ENCODE measurements around the gene ZCCHC8.

The ZCCHC8 gene

GRCh38 chr12:122523846-122524718 is 23.4 kb upstream of the ZCCHC8 start:
- Histone ChIP-seq H3K4ac (ENCODE audit: low read length) (no peak overlapping the region), H2BK15ac (ENCODE audit: low read length) (no peak overlapping the region), H3K18ac (ENCODE audit: low read length) (no peak overlapping the region), H3K14ac (ENCODE audit: low read length) (no peak overlapping the region), H3K4me2 (ENCODE audit: insufficient read depth, low read length, poor library complexity, severe bottlenecking) (no peak overlapping the region), H3K9ac (ENCODE audit: low read depth, low read length, poor library complexity) (no peak overlapping the region), H3K36me3 (replicated peaks in 1 of 2; ENCODE audit: control insufficient read depth in 2 of 2, insufficient read depth in 2 of 2, low read length in 2 of 2) (peaks cover 12 to 69% of the 10 kb centered on the region in 2 donors), H4K91ac (ENCODE audit: low read depth, low read length, poor library complexity) (no peak overlapping the region), H2AK5ac (ENCODE audit: low read depth, low read length) (no peak overlapping the region), H3K27ac (replicated peaks; ENCODE audit: low read length) (no peak overlapping the region), H3K23ac (ENCODE audit: low read depth, low read length, poor library complexity) (no peak overlapping the region), H2AFZ (ENCODE audit: low read length) (no peak overlapping the region), H3K9me3 (replicated peaks in 1 of 2; ENCODE audit: control insufficient read depth in 2 of 2, insufficient read depth in 1 of 2, low read depth in 1 of 2, low read length in 2 of 2) (no peaks in the 10 kb centered on the region), H2BK120ac (ENCODE audit: low read depth, low read length) (no peak overlapping the region), H3K4me1 (ENCODE audit: control insufficient read depth in 2 of 2, insufficient read depth in 1 of 2, low read depth in 1 of 2, low read length in 2 of 2) (peaks cover 3 to 17% of the 10 kb centered on the region in 2 donors), H4K8ac (ENCODE audit: low read depth, low read length) (no peak overlapping the region), H3K27me3 (ENCODE audit: control insufficient read depth in 3 of 3, insufficient read depth in 3 of 3, low read depth in 1 of 3, low read length in 3 of 3) (no peaks in the 10 kb centered on the region), H2BK5ac (ENCODE audit: low read length) (no peak overlapping the region), H2BK12ac (ENCODE audit: low read length) (no peak overlapping the region), H3K4me3 (ENCODE audit: low read length in 2 of 2) (peak overlapping the region in 1 of 2 donors; percentile 54), H3K79me1 (ENCODE audit: low read depth, low read length) (no peaks in the 10 kb centered on the region)
- DNase-seq (ENCODE audit: low spot score): no peak
- no CpG with 5 or more reads among the region's 8 CpGs for WGBS, 2 donors (ENCODE audit: extremely low coverage in 2 of 2, insufficient read length in 2 of 2, insufficient replicate concordance in 1 of 2)

GRCh38 chr12:122523280-122523679 is 22.5 kb upstream of the ZCCHC8 start:
- H4K8ac ChIP-seq (ENCODE audit: low read depth, low read length): no peak overlapping the region
- H3K9ac ChIP-seq (ENCODE audit: low read depth, low read length, poor library complexity): peak overlapping the region; percentile 47
- H2BK15ac ChIP-seq (ENCODE audit: low read length): no peak overlapping the region
- H2BK12ac ChIP-seq (ENCODE audit: low read length): no peak overlapping the region
- no CpG with 5 or more reads among the region's 8 CpGs for WGBS, 2 donors (ENCODE audit: extremely low coverage in 2 of 2, insufficient read length in 2 of 2, insufficient replicate concordance in 1 of 2)
- no peak overlapping the region for H2AK5ac ChIP-seq (ENCODE audit: low read depth, low read length)
- no peak overlapping the region for H2BK5ac ChIP-seq (ENCODE audit: low read length)
- no peak overlapping the region for H3K27ac ChIP-seq (replicated peaks; ENCODE audit: low read length)
- H3K4ac ChIP-seq (ENCODE audit: low read length): no peak overlapping the region
- H3K18ac ChIP-seq (ENCODE audit: low read length): no peak overlapping the region
- DNase-seq (ENCODE audit: low spot score): no peak
- no peaks in the 10 kb centered on the region for H3K79me1 ChIP-seq (ENCODE audit: low read depth, low read length)
- H3K14ac ChIP-seq (ENCODE audit: low read length): no peak overlapping the region
- H3K36me3 ChIP-seq (replicated peaks in 1 of 2; ENCODE audit: control insufficient read depth in 2 of 2, insufficient read depth in 2 of 2, low read length in 2 of 2): peaks cover 15 to 69% of the 10 kb centered on the region in 2 donors
- H3K4me1 ChIP-seq (ENCODE audit: control insufficient read depth in 2 of 2, insufficient read depth in 1 of 2, low read depth in 1 of 2, low read length in 2 of 2): peaks cover 3 to 17% of the 10 kb centered on the region in 2 donors
- H3K4me3 ChIP-seq (ENCODE audit: low read length in 2 of 2): no peak overlapping the region
- no peak overlapping the region for H4K91ac ChIP-seq (ENCODE audit: low read depth, low read length, poor library complexity)
- no peaks in the 10 kb centered on the region for H3K9me3 ChIP-seq (replicated peaks in 1 of 2; ENCODE audit: control insufficient read depth in 2 of 2, insufficient read depth in 1 of 2, low read depth in 1 of 2, low read length in 2 of 2)
- H3K23ac ChIP-seq (ENCODE audit: low read depth, low read length, poor library complexity): no peak overlapping the region
- no peak overlapping the region for H3K4me2 ChIP-seq (ENCODE audit: insufficient read depth, low read length, poor library complexity, severe bottlenecking)
- no peaks in the 10 kb centered on the region for H3K27me3 ChIP-seq (ENCODE audit: control insufficient read depth in 3 of 3, insufficient read depth in 3 of 3, low read depth in 1 of 3, low read length in 3 of 3)
- H2AFZ ChIP-seq (ENCODE audit: low read length): no peak overlapping the region
- H2BK120ac ChIP-seq (ENCODE audit: low read depth, low read length): no peak overlapping the region

- Histone ChIP-seq H3K14ac (ENCODE audit: low read length) (no peak overlapping the region), H3K27me3 (ENCODE audit: control insufficient read depth in 3 of 3, insufficient read depth in 3 of 3, low read depth in 1 of 3, low read length in 3 of 3) (no peaks in the 10 kb centered on the region), H3K18ac (ENCODE audit: low read length) (no peak overlapping the region), H2AK5ac (ENCODE audit: low read depth, low read length) (no peak overlapping the region), H2BK15ac (ENCODE audit: low read length) (no peak overlapping the region), H3K9ac (ENCODE audit: low read depth, low read length, poor library complexity) (no peak overlapping the region), H4K91ac (ENCODE audit: low read depth, low read length, poor library complexity) (no peak overlapping the region), H3K4me2 (ENCODE audit: insufficient read depth, low read length, poor library complexity, severe bottlenecking) (no peak overlapping the region), H2AFZ (ENCODE audit: low read length) (no peak overlapping the region), H3K4ac (ENCODE audit: low read length) (no peak overlapping the region), H2BK120ac (ENCODE audit: low read depth, low read length) (no peak overlapping the region), H3K4me1 (ENCODE audit: control insufficient read depth in 2 of 2, insufficient read depth in 1 of 2, low read depth in 1 of 2, low read length in 2 of 2) (peaks cover 3 to 14% of the 10 kb centered on the region in 2 donors), H3K4me3 (ENCODE audit: low read length in 2 of 2) (no peak overlapping the region), H4K8ac (ENCODE audit: low read depth, low read length) (no peak overlapping the region), H2BK5ac (ENCODE audit: low read length) (no peak overlapping the region), H2BK12ac (ENCODE audit: low read length) (no peak overlapping the region), H3K27ac (replicated peaks; ENCODE audit: low read length) (no peak overlapping the region), H3K79me1 (ENCODE audit: low read depth, low read length) (peaks cover 5% of the 10 kb centered on the region), H3K36me3 (replicated peaks in 1 of 2; ENCODE audit: control insufficient read depth in 2 of 2, insufficient read depth in 2 of 2, low read length in 2 of 2) (peaks cover 27 to 92% of the 10 kb centered on the region in 2 donors), H3K23ac (ENCODE audit: low read depth, low read length, poor library complexity) (no peak overlapping the region), H3K9me3 (replicated peaks in 1 of 2; ENCODE audit: control insufficient read depth in 2 of 2, insufficient read depth in 1 of 2, low read depth in 1 of 2, low read length in 2 of 2) (no peaks in the 10 kb centered on the region)
- WGBS, 2 donors (ENCODE audit: extremely low coverage in 2 of 2, insufficient read length in 2 of 2, insufficient replicate concordance in 1 of 2): no CpG with 5 or more reads among the region's 4 CpGs
- no peak for DNase-seq (ENCODE audit: low spot score)
Observed at GRCh38 chr12:122520676-122521075, 19.9 kb upstream of the ZCCHC8 start.

DNA sequence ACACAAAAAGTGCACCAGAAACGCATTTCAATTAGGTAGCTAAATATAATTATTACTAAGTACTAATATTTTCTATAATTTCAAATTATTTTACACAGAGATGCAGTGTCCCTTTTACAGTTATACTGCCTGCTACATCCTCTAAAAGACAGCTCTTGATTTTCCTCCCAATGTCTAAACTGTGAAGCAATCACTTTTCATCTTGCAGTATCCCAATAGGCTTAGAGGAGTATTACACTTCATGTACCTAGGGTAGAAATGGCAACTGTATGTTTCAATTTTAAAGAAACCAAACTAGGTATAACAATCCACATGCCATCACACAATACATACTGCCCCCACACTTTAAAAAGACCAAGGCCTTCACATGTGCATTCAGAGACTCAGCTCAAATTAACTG is 18.7 kb upstream of the ZCCHC8 start:
- Histone ChIP-seq H2AK5ac (ENCODE audit: low read depth, low read length) (no peak overlapping the region), H3K9me3 (replicated peaks in 1 of 2; ENCODE audit: control insufficient read depth in 2 of 2, insufficient read depth in 1 of 2, low read depth in 1 of 2, low read length in 2 of 2) (no peaks in the 10 kb centered on the region), H3K4me2 (ENCODE audit: insufficient read depth, low read length, poor library complexity, severe bottlenecking) (no peak overlapping the region), H4K91ac (ENCODE audit: low read depth, low read length, poor library complexity) (no peak overlapping the region), H2BK5ac (ENCODE audit: low read length) (no peak overlapping the region), H3K4me3 (ENCODE audit: low read length in 2 of 2) (no peak overlapping the region), H3K23ac (ENCODE audit: low read depth, low read length, poor library complexity) (no peak overlapping the region), H2BK120ac (ENCODE audit: low read depth, low read length) (no peak overlapping the region), H4K8ac (ENCODE audit: low read depth, low read length) (no peak overlapping the region), H2BK15ac (ENCODE audit: low read length) (no peak overlapping the region), H3K27me3 (ENCODE audit: control insufficient read depth in 3 of 3, insufficient read depth in 3 of 3, low read depth in 1 of 3, low read length in 3 of 3) (no peaks in the 10 kb centered on the region), H3K18ac (ENCODE audit: low read length) (no peak overlapping the region), H2BK12ac (ENCODE audit: low read length) (no peak overlapping the region), H3K14ac (ENCODE audit: low read length) (no peak overlapping the region), H3K27ac (replicated peaks; ENCODE audit: low read length) (no peak overlapping the region), H3K4ac (ENCODE audit: low read length) (no peak overlapping the region), H3K36me3 (replicated peaks in 1 of 2; ENCODE audit: control insufficient read depth in 2 of 2, insufficient read depth in 2 of 2, low read length in 2 of 2) (peaks cover 33 to 99% of the 10 kb centered on the region in 2 donors), H3K4me1 (ENCODE audit: control insufficient read depth in 2 of 2, insufficient read depth in 1 of 2, low read depth in 1 of 2, low read length in 2 of 2) (peaks cover 3 to 11% of the 10 kb centered on the region in 2 donors), H2AFZ (ENCODE audit: low read length) (no peak overlapping the region), H3K79me1 (ENCODE audit: low read depth, low read length) (peaks cover 5% of the 10 kb centered on the region), H3K9ac (ENCODE audit: low read depth, low read length, poor library complexity) (no peak overlapping the region)
- WGBS, 2 donors (ENCODE audit: extremely low coverage in 2 of 2, insufficient read length in 2 of 2, insufficient replicate concordance in 1 of 2): no CpG with 5 or more reads among the region's 1 CpG
- no peak for DNase-seq (ENCODE audit: low spot score)
